K562 (cell line): ENCODE data around the gene CCDC78. TPM values are rescaled to one million over a fixed set of nuclear protein-coding genes. Genes with fewer than 3 reads are reported as not detected.
A peak's percentile ranks its signal among the peaks of the same experiment; 100 is the strongest.

Experiments
- ATAC-seq: fragments of 200-7000 bp; cut with Tn5 transposase; 3 replicates; pipeline ENCODE4 v1.9.1; 2020; ENCODE audit warnings: moderate library complexity
- BruUV-seq: library from RNA; stranded (reverse); fragments of 400-500 nt; replicated peaks from 2 replicates; lab custom pipeline; 2021; lab: Mats Ljungman, UMichigan
- CTCF ChIA-PET: fragments of 300-600 bp; formaldehyde crosslinking; extraction: SDS; loops from one replicate; lab custom pipeline; 2021; ENCODE audit warnings: low intra/inter-chr PET ratio; lab: Yijun Ruan, JAX
- POLR2A ChIA-PET: fragments of 300-600, 350-650 bp; sonication (Branson Sonifier 250); formaldehyde crosslinking; extraction: SDS; loops from one replicate; lab custom pipeline; 2021; ENCODE audit warnings: antibody characterized with exemption, inconsistent platforms; lab: Yijun Ruan, JAX
- DNase-seq, 4 experiments: peaks; one replicate each; pipeline versions ENCODE4 v3.0.0 to v3.0.0-alpha.2; 2011 to 2018; ENCODE audit warnings: low spot score in 3 of 4, mixed read lengths in 3 of 4; ENCODE audit errors: extremely low read depth in 1 of 4
- FAIRE-seq: peaks from 2 replicates; lab custom pipeline; 2011; peaks lifted over from hg19 to GRCh38; lab: Jason Lieb, UNC
- H2AFZ ChIP-seq: 2 replicates; pipeline ENCODE4 v1.6.0; 2011; ENCODE audit warnings: low read depth, low read length, control low read depth, inconsistent platforms
- H3K27ac ChIP-seq: fragments of 200-600 bp; 3 replicates; pipeline ENCODE4 v1.8.0; 2011; ENCODE audit warnings: low read depth, mild to moderate bottlenecking, control low read depth, inconsistent platforms, low read length, moderate library complexity, mixed read lengths; ENCODE audit errors: extremely low read depth
- H3K27me3 ChIP-seq, 2 experiments: fragments of 300-600 bp in 1 of 2; 2 replicates in 1 of 2; 3 replicates in 1 of 2; pipeline versions ENCODE4 v1.6.0 to v1.8.0; 2011; ENCODE audit warnings: inconsistent platforms in 2 of 2, low read length in 2 of 2, mild to moderate bottlenecking in 1 of 2, mixed read lengths in 1 of 2, moderate library complexity in 1 of 2; ENCODE audit not compliant: control insufficient read depth in 2 of 2, insufficient read depth in 2 of 2
- H3K36me3 ChIP-seq: fragments of 300-600 bp; 3 replicates; pipeline ENCODE4 v1.8.0; 2011; ENCODE audit warnings: mild to moderate bottlenecking, low read length, inconsistent platforms; ENCODE audit not compliant: control insufficient read depth, insufficient read depth
- H3K4me1 ChIP-seq, 2 experiments: fragments of 200-600 bp in 1 of 2; replicated peaks in 1 of 2; 2 replicates in 1 of 2; 3 replicates in 1 of 2; pipeline versions ENCODE4 v1.5.1 to v1.8.0; 2011; ENCODE audit warnings: inconsistent platforms in 2 of 2, low read length in 2 of 2, mild to moderate bottlenecking in 1 of 2, mixed read lengths in 1 of 2, moderate library complexity in 1 of 2; ENCODE audit not compliant: control insufficient read depth in 2 of 2, insufficient read depth in 2 of 2
- H3K4me2 ChIP-seq: 2 replicates; pipeline ENCODE4 v1.6.1; 2011; ENCODE audit warnings: low read length, control low read depth, inconsistent platforms, mixed read lengths; ENCODE audit not compliant: insufficient read depth
- H3K4me3 ChIP-seq: fragments of 200-600 bp; sonication (generic), shearing (Covaris generic); 2 replicates; pipeline ENCODE4 v1.5.1; 2016; ENCODE audit warnings: control low read depth, inconsistent platforms
- H3K79me2 ChIP-seq: fragments of 200-600 bp; 3 replicates; pipeline ENCODE4 v1.8.0; 2011; ENCODE audit warnings: low read length, inconsistent platforms; ENCODE audit not compliant: control insufficient read depth, insufficient read depth
- H3K9ac ChIP-seq, 2 experiments: 2 replicates each; pipeline versions ENCODE4 v1.6.0 to v1.6.1; 2011; ENCODE audit warnings: low read depth in 2 of 2, low read length in 2 of 2, control low read depth in 1 of 2, inconsistent platforms in 1 of 2, mild to moderate bottlenecking in 1 of 2, mixed read lengths in 1 of 2; ENCODE audit not compliant: insufficient read depth in 1 of 2
- H3K9me1 ChIP-seq: one replicate; pipeline ENCODE4 v1.6.0; 2011; ENCODE audit warnings: inconsistent platforms, mild to moderate bottlenecking, low read length, moderate library complexity; ENCODE audit not compliant: control insufficient read depth, insufficient read depth
- H3K9me3 ChIP-seq: replicated peaks from 2 replicates; pipeline ENCODE4 v1.5.1; 2011; ENCODE audit warnings: low read depth, low read length, inconsistent platforms; ENCODE audit not compliant: control insufficient read depth, insufficient read depth
- H4K20me1 ChIP-seq: replicated peaks from 2 replicates; pipeline ENCODE4 v1.6.1; 2011; ENCODE audit warnings: low read length, inconsistent platforms, mixed read lengths; ENCODE audit not compliant: control insufficient read depth, insufficient read depth
- ARID3B ChIP-seq: fragments of 250-450 bp; sonication (Bioruptor Pico); IDR thresholded peaks from 2 replicates; pipeline ENCODE4 v1.4.0; 2020; ENCODE audit warnings: borderline replicate concordance
- CCNT2 ChIP-seq: IDR thresholded peaks from 2 replicates; pipeline ENCODE4 v1.6.1; 2011; ENCODE audit warnings: borderline replicate concordance, low read depth, mild to moderate bottlenecking, moderate library complexity, mixed read lengths, low read length; ENCODE audit not compliant: insufficient read length; ENCODE audit errors: extremely low read depth
- GABPB1 ChIP-seq: sonication (generic); formaldehyde crosslinking; IDR thresholded peaks from 2 replicates; pipeline ENCODE4 v1.8.0; 2022; ENCODE audit warnings: mild to moderate bottlenecking, missing genetic modification reagents
- GATA2 ChIP-seq: sonication (generic); formaldehyde crosslinking; IDR thresholded peaks from 2 replicates; pipeline ENCODE4 v1.4.0; 2020; ENCODE audit warnings: mild to moderate bottlenecking, missing genetic modification reagents
- RNF2 ChIP-seq: sonication (generic); IDR thresholded peaks from 2 replicates; pipeline ENCODE4 v1.6.1; 2016
- SIRT6 ChIP-seq: IDR thresholded peaks from one replicate; pipeline ENCODE4 v1.6.1; 2012; ENCODE audit warnings: low read depth, mild to moderate bottlenecking, control low read depth, inconsistent platforms, low read length, moderate library complexity
- ZNF212 ChIP-seq: fragments of 450-650 bp; formaldehyde crosslinking; IDR thresholded peaks from 2 replicates; pipeline ENCODE4 v1.4.0; 2020; ENCODE audit warnings: mild to moderate bottlenecking
- ZNF609 ChIP-seq: sonication (generic); formaldehyde crosslinking; IDR thresholded peaks from 2 replicates; pipeline ENCODE4 v1.8.1; 2023; ENCODE audit warnings: missing genetic modification reagents, mild to moderate bottlenecking, borderline replicate concordance
- WGBS: fragments of 100-300 bp; shearing (Covaris generic); methylation state at CpG from one replicate; pipeline ENCODE4 v1.1.6; 2016; ENCODE audit warnings: low coverage, mixed read lengths; ENCODE audit not compliant: insufficient coverage; ENCODE audit errors: missing lambda C conversion rate; 5-methylcytosine and 5-hydroxymethylcytosine counted together
- in situ Hi-C: fragments of 300-500 bp; cut with MboI; formaldehyde crosslinking; loops from 4 replicates; pipeline ENCODE4 v1.15.0; 2018; ENCODE audit warnings: inconsistent platforms, mixed read lengths
- intact Hi-C: fragments of 100-400 bp; cut with micrococcal nuclease; formaldehyde crosslinking; loops from 2 replicates; pipeline ENCODE4 v1.14.2; 2022
- polyA plus RNA-seq, 8 experiments: library from polyadenylated mRNA; depleted of rRNA in 4 of 8; stranded (reverse) in 5 of 8; unstranded in 3 of 8; fragments of >200 nt; fragmentation: Nextera tagmentation in 2 of 8; fragmentation: Illumina TruSeq in 1 of 8; extraction: Ambion mirVana in 2 of 8; extraction: Trizol in 1 of 8; gene quantifications; 2 replicates each; pipeline versions ENCODE4 v1.2.1 to v1.2.3, GENCODE V29; 2011 to 2014; ENCODE audit warnings: inconsistent platforms in 1 of 8, missing spikeins in 1 of 8
- total RNA-seq, 7 experiments: library from RNA; depleted of rRNA in 6 of 7; stranded (reverse); fragments of >200 nt in 6 of 7; fragmentation: Illumina TruSeq in 2 of 7; extraction: Trizol in 2 of 7; gene quantifications; 2 replicates each; pipeline versions ENCODE4 v1.2.1 to v1.2.3, GENCODE V29; 2011 to 2021; ENCODE audit warnings: low replicate concordance in 1 of 7
- TF ChIP-seq, protein P1 (sequence below): fragments of 200-800 bp; sonication (Bioruptor generic); IDR thresholded peaks from 2 replicates; pipeline ENCODE4 v1.6.1; 2017; ENCODE audit warnings: missing genetic modification characterization, missing compliant biosample characterization
- TF ChIP-seq, protein P2 (sequence below): fragments of 450-650 bp; conservative IDR thresholded peaks from 2 replicates; pipeline ENCODE4 v1.6.1; 2016; ENCODE audit warnings: missing genetic modification characterization, low read depth, mild to moderate bottlenecking, control low read depth, missing compliant biosample characterization

CCDC78 gene
- total and polyA plus RNA-seq, 9 of the 15 experiments (the other 6 are each of a cell fraction or from before 2014, with no cell fraction given): 0.24 to 17.7 (median 2.9) TPM

DNA sequence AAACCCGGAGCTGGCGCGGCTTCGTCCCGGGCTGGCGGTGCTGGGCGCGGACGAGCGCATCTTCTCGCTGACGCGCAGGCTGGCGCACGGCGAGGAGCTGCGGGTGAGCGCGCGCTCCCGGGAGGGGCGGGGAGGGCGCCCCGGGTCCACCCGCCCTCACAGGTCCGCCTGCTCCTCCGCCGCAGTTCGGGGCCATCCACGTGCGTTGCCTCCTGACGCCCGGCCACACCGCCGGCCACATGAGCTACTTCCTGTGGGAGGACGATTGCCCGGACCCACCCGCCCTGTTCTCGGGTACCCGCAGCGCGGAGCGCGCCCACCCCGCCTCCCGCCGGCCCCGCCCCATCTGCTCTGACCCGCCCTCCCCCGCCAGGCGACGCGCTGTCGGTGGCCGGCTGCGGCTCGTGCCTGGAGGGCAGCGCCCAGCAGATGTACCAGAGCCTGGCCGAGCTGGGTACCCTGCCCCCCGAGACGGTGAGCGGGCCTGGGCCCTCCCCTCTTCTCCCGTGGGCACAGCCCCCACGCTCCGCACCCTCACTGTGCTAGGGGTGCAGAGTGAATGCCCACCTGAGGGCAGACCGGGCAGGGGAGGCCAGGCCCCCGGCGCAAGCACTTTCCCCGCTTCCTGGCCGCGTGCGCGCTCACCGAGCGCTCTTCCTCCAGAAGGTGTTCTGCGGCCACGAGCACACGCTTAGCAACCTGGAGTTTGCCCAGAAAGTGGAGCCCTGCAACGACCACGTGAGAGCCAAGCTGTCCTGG, 2.1 kb upstream of the CCDC78 start:
- CTCF ChIA-PET: no interaction called here
- H3K4me3 ChIP-seq: peak overlapping the region; percentile 80
- intact Hi-C loops (loop anchor here (2.0 kb wide), 1 partner anchor 14 kb away; the partner anchor contains the start of gene METRN), in situ Hi-C loops (no loop called here)
- under 1% methylated on average over 30 of the region's 80 CpGs for WGBS
- H3K4me2 ChIP-seq: peak overlapping the region; percentile 97
- BruUV-seq: no TSS peak
- peak overlapping the region; percentile 98 for H3K27ac ChIP-seq
- peak overlapping the region; percentile 65 to 96; a peak in 3 of 4 replicates for H3K9ac ChIP-seq
- H3K9me1 ChIP-seq: no peaks in the 10 kb centered on the region
- peaks cover 10 to 93% of the 10 kb centered on the region in 2 experiments; a peak in 4 of 5 replicates for H3K4me1 ChIP-seq
- H3K9me3 ChIP-seq: no peaks in the 10 kb centered on the region
- no peaks in the 10 kb centered on the region for H3K27me3 ChIP-seq
- DNase-seq (peak; percentile 82 to 95 (median 86)), FAIRE-seq (peak; percentile 85), ATAC-seq (peak; percentile 73)
- H3K79me2 ChIP-seq: peaks cover 27% of the 10 kb centered on the region
- H2AFZ ChIP-seq: peak overlapping the region; percentile 70
- no peaks in the 10 kb centered on the region; the same call in 1 of the 2 replicates for H4K20me1 ChIP-seq
- POLR2A ChIA-PET: interaction anchor here (0.7 to 1.7 kb wide), 2 partner anchors 12 to 56 kb away, joined by 3 to 11 read pairs; partner anchors contain the start of gene CIAO3
- H3K36me3 ChIP-seq: peaks cover 43% of the 10 kb centered on the region; the same call in 1 of the 3 replicates
- TF ChIP-seq ZNF609 (CRISPR knock-in tag): no peak
- no peak for TF ChIP-seq CCNT2
- TF ChIP-seq, protein P1, sequence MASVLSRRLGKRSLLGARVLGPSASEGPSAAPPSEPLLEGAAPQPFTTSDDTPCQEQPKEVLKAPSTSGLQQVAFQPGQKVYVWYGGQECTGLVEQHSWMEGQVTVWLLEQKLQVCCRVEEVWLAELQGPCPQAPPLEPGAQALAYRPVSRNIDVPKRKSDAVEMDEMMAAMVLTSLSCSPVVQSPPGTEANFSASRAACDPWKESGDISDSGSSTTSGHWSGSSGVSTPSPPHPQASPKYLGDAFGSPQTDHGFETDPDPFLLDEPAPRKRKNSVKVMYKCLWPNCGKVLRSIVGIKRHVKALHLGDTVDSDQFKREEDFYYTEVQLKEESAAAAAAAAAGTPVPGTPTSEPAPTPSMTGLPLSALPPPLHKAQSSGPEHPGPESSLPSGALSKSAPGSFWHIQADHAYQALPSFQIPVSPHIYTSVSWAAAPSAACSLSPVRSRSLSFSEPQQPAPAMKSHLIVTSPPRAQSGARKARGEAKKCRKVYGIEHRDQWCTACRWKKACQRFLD (CRISPR knock-in tag): peak; percentile 78
- TF ChIP-seq RNF2: no peak
- TF ChIP-seq GABPB1 (CRISPR knock-in tag): peak; percentile 57; the same call in 1 of the 2 replicates
- no peak for TF ChIP-seq ZNF212
- no peak for TF ChIP-seq GATA2
- TF ChIP-seq ARID3B (CRISPR knock-in tag): no peak
- TF ChIP-seq SIRT6: no peak
- TF ChIP-seq, protein P2, sequence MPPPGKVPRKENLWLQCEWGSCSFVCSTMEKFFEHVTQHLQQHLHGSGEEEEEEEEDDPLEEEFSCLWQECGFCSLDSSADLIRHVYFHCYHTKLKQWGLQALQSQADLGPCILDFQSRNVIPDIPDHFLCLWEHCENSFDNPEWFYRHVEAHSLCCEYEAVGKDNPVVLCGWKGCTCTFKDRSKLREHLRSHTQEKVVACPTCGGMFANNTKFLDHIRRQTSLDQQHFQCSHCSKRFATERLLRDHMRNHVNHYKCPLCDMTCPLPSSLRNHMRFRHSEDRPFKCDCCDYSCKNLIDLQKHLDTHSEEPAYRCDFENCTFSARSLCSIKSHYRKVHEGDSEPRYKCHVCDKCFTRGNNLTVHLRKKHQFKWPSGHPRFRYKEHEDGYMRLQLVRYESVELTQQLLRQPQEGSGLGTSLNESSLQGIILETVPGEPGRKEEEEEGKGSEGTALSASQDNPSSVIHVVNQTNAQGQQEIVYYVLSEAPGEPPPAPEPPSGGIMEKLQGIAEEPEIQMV: no peak
